H4 (cell line): ENCODE measurements around the gene ECI1. TPM values are rescaled to one million over a fixed set of nuclear protein-coding genes. Genes with fewer than 3 reads are reported as not detected.

ENCODE experiments used
- DNase-seq: peaks from one replicate; pipeline ENCODE4 v3.0.0-alpha.2; 2015; ENCODE audit warnings: low spot score
- total RNA-seq: library from RNA; depleted of rRNA; stranded (reverse); fragments of >200 nt; shearing (Covaris generic); gene quantifications from 2 replicates; pipeline ENCODE4 v1.2.3, GENCODE V29; 2014; rRNA removed

The ECI1 gene
- total RNA-seq, 1 experiment from 2014 or later: 37.6 TPM

GRCh38 chr16:2196162-2196980, 55.0 kb downstream of the ECI1 start, which contains the start of gene CASKIN1:
TSS of gene CASKIN1 (minus strand) at chr16:2196605. CDS start at chr16:2196432, 173 bp downstream.
- DNase-seq: no peak

DNA sequence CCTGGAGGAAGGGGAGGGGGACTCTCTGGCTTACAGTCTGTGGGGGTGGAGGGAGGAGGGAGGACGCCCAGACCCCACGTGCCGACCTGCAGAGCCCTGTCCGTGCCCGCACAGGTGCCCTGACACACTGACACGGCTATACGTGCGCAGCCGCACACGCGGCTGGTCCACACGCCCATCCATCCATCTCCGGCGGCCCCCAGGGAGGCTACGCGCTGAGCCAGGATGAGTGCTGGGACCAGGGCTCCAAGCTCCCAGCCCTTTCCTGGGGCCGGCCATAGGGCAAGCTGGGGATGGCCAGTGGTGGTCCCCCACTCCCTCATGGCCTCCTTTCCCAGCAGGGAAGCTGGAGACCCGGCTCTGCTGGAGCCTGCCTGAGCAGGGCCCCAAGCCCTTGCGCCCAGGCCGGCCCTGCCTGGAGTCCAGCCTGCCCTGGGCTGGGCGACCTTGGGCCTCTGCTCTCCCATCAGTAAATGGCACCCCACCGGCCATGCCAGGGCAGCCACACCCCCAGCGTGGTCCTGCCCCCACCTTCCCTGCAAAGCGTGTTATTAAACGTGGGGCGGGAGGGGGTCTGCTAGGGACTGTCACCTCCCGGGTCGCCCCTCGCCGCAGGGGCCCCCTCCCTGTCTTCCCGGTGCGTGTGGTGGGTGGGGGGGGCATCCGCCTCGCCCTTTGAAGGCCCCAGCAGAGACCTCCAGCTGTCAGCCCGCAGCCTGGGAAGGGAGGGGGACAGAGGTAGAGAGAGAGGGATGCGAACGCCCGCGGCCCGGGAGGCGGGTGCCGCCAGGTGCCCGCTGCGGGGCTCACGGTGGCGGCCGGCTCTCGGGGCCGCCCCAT, 55.8 kb downstream of the ECI1 start:
- DNase-seq: no peak

DNA sequence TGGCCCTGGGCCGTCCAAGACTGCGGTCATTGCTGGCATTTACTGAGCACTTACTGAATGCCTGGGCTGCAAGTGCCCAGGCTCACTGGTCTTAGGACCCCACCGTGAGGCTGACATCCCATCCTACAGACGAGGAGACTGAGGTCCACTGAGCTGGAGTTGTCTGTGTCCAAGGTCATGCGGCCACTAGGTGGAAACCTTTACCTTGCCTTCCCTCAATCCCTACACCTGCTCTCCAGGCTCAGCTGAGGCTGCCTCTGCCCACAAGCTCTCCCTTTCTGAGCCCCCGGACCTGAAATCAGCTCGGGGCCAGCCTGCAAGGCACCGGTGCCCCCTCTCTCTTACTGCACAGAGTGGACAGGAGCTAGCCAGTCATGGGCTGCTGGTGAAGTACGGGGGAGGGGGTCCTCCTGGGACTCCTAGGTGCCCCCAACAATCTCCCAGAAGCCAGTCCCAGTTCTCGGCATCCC, 56.5 kb downstream of the ECI1 start:
- peak; percentile 57 for DNase-seq

GRCh38 chr16:2194166-2194834, 57.1 kb downstream of the ECI1 start:
- DNase-seq: no peak

- no peak for DNase-seq
Measured at GRCh38 chr16:2191446-2191706, 60.0 kb downstream of the ECI1 start.

GRCh38 chr16:2190659-2191445, 60.5 kb downstream of the ECI1 start:
- DNase-seq: no peak

GRCh38 chr16:2190002-2190658, 61.3 kb downstream of the ECI1 start:
- DNase-seq: no peak

Other genes with a start within 250 kb of the ECI1 start
- 5.5 and 10.4 TPM in 2 replicates for gene ZNF598, start 241.8 kb downstream of the ECI1 start, total RNA-seq
- gene NPW, start 231.8 kb downstream of the ECI1 start, total RNA-seq: 2.7 TPM in 1 of 2 replicates, not detected in the other
- 33.1 and 33.7 TPM in 2 replicates for gene NHERF2, start 224.7 kb downstream of the ECI1 start, total RNA-seq
- gene NTHL1, start 203.8 kb downstream of the ECI1 start, total RNA-seq: 28.2 and 42.3 TPM in 2 replicates
- 11.0 and 15.6 TPM in 2 replicates for gene TSC2, start 203.6 kb downstream of the ECI1 start, total RNA-seq
- 10.9 and 14.1 TPM in 2 replicates for gene PKD1, start 115.7 kb downstream of the ECI1 start, total RNA-seq
- gene RAB26, start 103.0 kb downstream of the ECI1 start, total RNA-seq: 1.9 and 3.2 TPM in 2 replicates
- gene TRAF7, start 95.8 kb downstream of the ECI1 start, total RNA-seq: 58.2 and 71.0 TPM in 2 replicates
- gene CASKIN1, start 55.0 kb downstream of the ECI1 start, total RNA-seq: 0.02 TPM in 2 replicates
- 22.1 and 28.4 TPM in 2 replicates for gene MLST8, start 46.1 kb downstream of the ECI1 start, total RNA-seq
- 0.06 and 1.0 TPM in 2 replicates for gene BRICD5, start 40.7 kb downstream of the ECI1 start, total RNA-seq
- gene PGP, start 36.7 kb downstream of the ECI1 start, total RNA-seq: 20.0 and 24.5 TPM in 2 replicates
- gene E4F1, start 28.0 kb downstream of the ECI1 start, total RNA-seq: 8.0 and 9.5 TPM in 2 replicates
- gene DNASE1L2, start 15.1 kb downstream of the ECI1 start, total RNA-seq: 0.10 TPM in 1 of 2 replicates, not detected in the other
- gene RNPS1, start 16.5 kb upstream of the ECI1 start, total RNA-seq: 144 and 152 TPM in 2 replicates
- gene ABCA3, start 89.1 kb upstream of the ECI1 start, total RNA-seq: 0.25 and 0.41 TPM in 2 replicates
- gene CCNF, start 177.9 kb upstream of the ECI1 start, total RNA-seq: 26.1 and 35.8 TPM in 2 replicates
- 13.0 and 23.2 TPM in 2 replicates for gene TEDC2, start 208.5 kb upstream of the ECI1 start, total RNA-seq
- gene NTN3, start 219.7 kb upstream of the ECI1 start, total RNA-seq: 0.14 TPM in 1 of 2 replicates, not detected in the other
- 5.6 and 5.9 TPM in 2 replicates for gene TBC1D24, start 223.5 kb upstream of the ECI1 start, total RNA-seq